Hepatocyte (in vitro differentiated cells): ENCODE measurements around the gene ICAM4. TPM values are rescaled to one million over a fixed set of nuclear protein-coding genes. Genes with fewer than 3 reads are reported as not detected.
A peak's percentile ranks its signal among the peaks of the same experiment; 100 is the strongest.

Source experiments
- DNase-seq: peaks from one replicate; pipeline ENCODE4 v3.0.0-alpha.2; 2016; ENCODE audit warnings: low spot score
- H2AFZ ChIP-seq: fragments of 200-600 bp; sonication (generic); 2 replicates; pipeline ENCODE4 v1.6.0; 2016; ENCODE audit warnings: antibody characterized with exemption, mild to moderate bottlenecking
- H3K27ac ChIP-seq: fragments of 200-600 bp; sonication (generic); 2 replicates; pipeline ENCODE4 v1.5.1; 2016; ENCODE audit warnings: mild to moderate bottlenecking
- H3K27me3 ChIP-seq: fragments of 200-600 bp; sonication (generic); 2 replicates; pipeline ENCODE4 v1.6.1; 2016
- H3K36me3 ChIP-seq: fragments of 200-600 bp; sonication (generic); replicated peaks from 2 replicates; pipeline ENCODE4 v1.5.1; 2016; ENCODE audit warnings: low read depth; ENCODE audit not compliant: insufficient read depth
- H3K4me1 ChIP-seq: fragments of 200-600 bp; sonication (generic); 2 replicates; pipeline ENCODE4 v1.5.1; 2016; ENCODE audit warnings: mild to moderate bottlenecking, moderate library complexity; ENCODE audit not compliant: insufficient read depth
- H3K4me2 ChIP-seq: fragments of 200-600 bp; sonication (generic); 2 replicates; pipeline ENCODE4 v1.6.0; 2016
- H3K4me3 ChIP-seq: fragments of 200-600 bp; sonication (generic); 2 replicates; pipeline ENCODE4 v1.5.1; 2016; ENCODE audit warnings: mild to moderate bottlenecking
- H3K79me2 ChIP-seq: fragments of 200-600 bp; sonication (generic); 2 replicates; pipeline ENCODE4 v1.6.0; 2017; ENCODE audit warnings: mild to moderate bottlenecking
- H3K9me2 ChIP-seq: fragments of 200-600 bp; sonication (generic); replicated peaks from 2 replicates; pipeline ENCODE4 v1.6.0; 2017; ENCODE audit warnings: mild to moderate bottlenecking; ENCODE audit not compliant: insufficient read depth
- H3K9me3 ChIP-seq: fragments of 200-600 bp; sonication (generic); 2 replicates; pipeline ENCODE4 v1.5.1; 2016; ENCODE audit warnings: low read depth, mild to moderate bottlenecking
- H4K20me1 ChIP-seq: fragments of 200-600 bp; sonication (generic); 2 replicates; pipeline ENCODE4 v1.6.0; 2016; ENCODE audit warnings: mild to moderate bottlenecking; ENCODE audit not compliant: insufficient read depth, poor library complexity, severe bottlenecking
- EZH2 ChIP-seq: fragments of 200-600 bp; sonication (generic); IDR thresholded peaks from 2 replicates; pipeline ENCODE4 v1.6.1; 2016; ENCODE audit warnings: antibody characterized with exemption, mild to moderate bottlenecking, borderline replicate concordance
- EZH2phosphoT487 ChIP-seq: fragments of 200-600 bp; sonication (generic); IDR thresholded peaks from one replicate; pipeline ENCODE4 v1.6.1; 2018; ENCODE audit warnings: antibody characterized with exemption, mild to moderate bottlenecking, low read depth, moderate library complexity; ENCODE audit not compliant: unreplicated experiment, severe bottlenecking
- WGBS: methylation state at CpG from one replicate; pipeline ENCODE4 v1.1.6; 2016; ENCODE audit warnings: low lambda C conversion rate; ENCODE audit errors: missing lambda C conversion rate; 5-methylcytosine and 5-hydroxymethylcytosine counted together
- polyA plus RNA-seq: library from polyadenylated mRNA; unstranded; fragments of >200 nt; fragmentation: Nextera tagmentation; extraction: Ambion mirVana; gene quantifications from 2 replicates; pipeline ENCODE4 v1.2.1, GENCODE V29; 2016
- total RNA-seq: library from RNA; depleted of rRNA; stranded (reverse); fragments of >200 nt; gene quantifications from 2 replicates; pipeline ENCODE4 v1.2.3, GENCODE V29; 2014
- TF ChIP-seq, protein P1 (sequence below): fragments of 200-600 bp; sonication (generic); IDR thresholded peaks from 2 replicates; pipeline ENCODE4 v1.5.1; 2016; ENCODE audit warnings: antibody characterized with exemption, mild to moderate bottlenecking; ENCODE audit not compliant: poor library complexity

Gene ICAM4
- total and polyA plus RNA-seq, 2 experiments from 2014 or later: 1.6 to 4.5 TPM

DNA sequence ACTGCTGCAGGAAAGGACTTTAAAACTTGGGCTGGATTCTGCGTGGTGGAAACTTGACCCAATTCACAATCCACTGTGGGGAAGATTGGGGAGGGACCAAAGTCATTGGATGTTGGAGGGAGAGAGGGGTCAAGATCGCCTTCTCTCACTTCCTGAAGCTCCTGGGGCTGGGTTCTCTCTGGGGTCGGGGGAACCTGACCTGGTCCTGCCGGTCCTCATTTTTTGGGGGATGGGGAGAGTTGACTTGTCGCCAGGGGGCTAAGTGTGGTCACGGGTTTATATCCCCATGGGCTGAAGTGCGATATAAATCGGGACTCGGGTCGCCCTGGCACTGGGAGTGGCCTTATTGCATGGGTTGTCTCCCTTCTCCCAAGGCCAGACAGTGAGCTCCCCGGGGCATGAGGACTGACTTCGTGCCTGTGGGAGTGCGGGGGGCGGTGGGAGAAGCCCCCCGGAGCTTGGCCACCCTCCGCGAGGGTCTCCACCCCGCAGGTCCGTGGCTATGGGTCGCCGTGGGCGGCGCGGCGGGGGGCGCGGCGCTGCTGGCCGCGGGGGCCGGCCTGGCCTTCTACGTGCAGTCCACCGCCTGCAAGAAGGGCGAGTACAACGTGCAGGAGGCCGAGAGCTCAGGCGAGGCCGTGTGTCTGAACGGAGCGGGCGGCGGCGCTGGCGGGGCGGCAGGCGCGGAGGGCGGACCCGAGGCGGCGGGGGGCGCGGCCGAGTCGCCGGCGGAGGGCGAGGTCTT is 9.3 kb downstream of the ICAM4 start:
- Histone ChIP-seq H4K20me1 (no peaks in the 10 kb centered on the region), H2AFZ (no peak overlapping the region), H3K27me3 (peaks cover 59% of the 10 kb centered on the region), H3K4me3 (no peak overlapping the region), H3K9me2 (no peaks in the 10 kb centered on the region), H3K9me3 (no peaks in the 10 kb centered on the region), H3K79me2 (no peaks in the 10 kb centered on the region), H3K27ac (no peak overlapping the region), H3K4me1 (peaks cover 18% of the 10 kb centered on the region), H3K4me2 (peak overlapping the region; percentile 73), H3K36me3 (no peaks in the 10 kb centered on the region)
- no peak for TF ChIP-seq EZH2phosphoT487
- peak; percentile 77 for TF ChIP-seq EZH2
- no peak for DNase-seq
- WGBS: 5% methylated on average over 43 of the region's 58 CpGs

DNA sequence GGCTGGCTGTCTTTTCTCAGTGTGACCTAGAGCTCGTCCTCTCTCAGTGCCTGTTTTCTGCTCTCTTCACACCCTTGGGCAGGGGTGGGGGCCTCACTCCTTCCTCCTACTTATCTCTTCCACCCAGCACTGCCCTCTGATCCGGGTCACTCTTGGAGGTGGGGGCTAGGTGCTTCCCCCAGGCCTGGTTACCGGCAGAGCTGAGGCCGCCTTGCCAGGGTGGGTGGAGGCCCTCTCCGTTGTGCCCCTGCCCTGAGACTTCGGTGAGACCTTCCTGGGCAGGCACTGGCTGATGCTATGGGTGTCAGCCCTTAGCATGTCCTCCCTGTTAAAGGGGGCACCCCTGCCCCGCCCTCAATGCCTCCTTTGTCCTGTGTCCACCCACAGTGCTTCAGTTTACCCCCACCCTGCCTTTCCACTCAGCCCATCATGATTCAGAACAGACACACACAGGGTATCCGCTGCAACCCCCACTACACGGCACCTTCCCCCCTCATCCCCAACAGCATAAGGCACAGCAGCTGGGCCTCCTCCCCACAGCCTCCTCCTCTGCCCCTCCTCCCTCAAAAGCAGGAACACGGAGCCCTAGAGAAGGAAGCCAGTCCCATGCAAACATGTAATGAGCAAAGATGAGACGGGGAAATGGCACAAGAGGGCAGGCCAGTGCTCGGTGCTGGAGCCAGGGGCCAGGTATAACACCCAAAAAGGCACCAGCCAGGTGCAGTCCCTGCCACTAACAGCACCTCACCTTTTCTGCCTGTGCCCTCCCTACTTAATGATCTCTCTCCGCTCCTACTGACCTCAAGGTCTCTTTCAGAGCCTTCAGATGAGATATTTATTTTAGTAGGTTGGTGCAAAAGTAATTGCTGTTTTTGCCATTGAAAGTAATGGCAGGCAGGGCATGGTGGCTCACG is 13.0 kb downstream of the ICAM4 start:
- H3K27me3 ChIP-seq: peaks cover 21% of the 10 kb centered on the region
- no peaks in the 10 kb centered on the region for H3K79me2 ChIP-seq
- no peaks in the 10 kb centered on the region for H3K9me2 ChIP-seq
- no peak overlapping the region for H3K27ac ChIP-seq
- DNase-seq: no peak
- TF ChIP-seq EZH2 (no peak), EZH2phosphoT487 (no peak)
- TF ChIP-seq, protein P1, sequence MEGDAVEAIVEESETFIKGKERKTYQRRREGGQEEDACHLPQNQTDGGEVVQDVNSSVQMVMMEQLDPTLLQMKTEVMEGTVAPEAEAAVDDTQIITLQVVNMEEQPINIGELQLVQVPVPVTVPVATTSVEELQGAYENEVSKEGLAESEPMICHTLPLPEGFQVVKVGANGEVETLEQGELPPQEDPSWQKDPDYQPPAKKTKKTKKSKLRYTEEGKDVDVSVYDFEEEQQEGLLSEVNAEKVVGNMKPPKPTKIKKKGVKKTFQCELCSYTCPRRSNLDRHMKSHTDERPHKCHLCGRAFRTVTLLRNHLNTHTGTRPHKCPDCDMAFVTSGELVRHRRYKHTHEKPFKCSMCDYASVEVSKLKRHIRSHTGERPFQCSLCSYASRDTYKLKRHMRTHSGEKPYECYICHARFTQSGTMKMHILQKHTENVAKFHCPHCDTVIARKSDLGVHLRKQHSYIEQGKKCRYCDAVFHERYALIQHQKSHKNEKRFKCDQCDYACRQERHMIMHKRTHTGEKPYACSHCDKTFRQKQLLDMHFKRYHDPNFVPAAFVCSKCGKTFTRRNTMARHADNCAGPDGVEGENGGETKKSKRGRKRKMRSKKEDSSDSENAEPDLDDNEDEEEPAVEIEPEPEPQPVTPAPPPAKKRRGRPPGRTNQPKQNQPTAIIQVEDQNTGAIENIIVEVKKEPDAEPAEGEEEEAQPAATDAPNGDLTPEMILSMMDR: no peak
- no peaks in the 10 kb centered on the region for H3K9me3 ChIP-seq
- H4K20me1 ChIP-seq: no peaks in the 10 kb centered on the region
- H3K4me1 ChIP-seq: peaks cover 9% of the 10 kb centered on the region
- no peak overlapping the region for H2AFZ ChIP-seq
- no peak overlapping the region for H3K4me2 ChIP-seq
- no peak overlapping the region for H3K4me3 ChIP-seq
- WGBS: 70% methylated on average over 14 of the region's 14 CpGs
- H3K36me3 ChIP-seq: no peaks in the 10 kb centered on the region

DNA sequence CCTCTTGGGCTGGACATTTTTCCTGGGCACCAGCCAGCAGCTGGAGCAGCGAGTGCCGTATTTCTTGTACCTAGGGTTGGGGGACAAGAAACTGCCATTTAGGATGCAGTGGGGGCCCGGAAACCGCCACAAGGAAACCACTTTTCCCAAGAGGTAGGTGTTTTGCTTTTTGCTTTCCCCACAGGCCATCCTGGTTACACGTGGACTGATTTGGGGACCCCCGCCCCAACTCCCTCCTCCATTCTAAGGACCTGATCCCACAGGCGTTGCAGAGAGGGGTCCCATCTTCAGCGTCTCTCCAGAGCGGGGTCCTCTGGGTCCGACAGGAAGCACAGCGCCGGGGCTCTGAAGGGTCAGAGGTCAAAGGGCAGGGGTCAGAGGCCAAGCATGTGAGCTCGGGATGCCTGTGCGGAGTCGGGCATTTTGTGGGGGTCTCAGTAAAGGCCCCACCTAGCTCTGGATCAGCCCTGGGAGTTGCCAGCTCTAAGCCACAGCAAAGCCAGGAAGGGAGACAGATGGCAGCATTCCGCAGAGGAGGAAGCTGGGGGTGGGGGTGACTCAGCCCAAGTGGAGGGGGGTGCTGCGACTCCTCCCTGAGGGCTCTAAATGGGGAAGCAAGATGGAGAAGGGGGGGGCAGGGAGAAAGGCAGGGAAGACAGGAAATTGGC is 18.5 kb downstream of the ICAM4 start:
- Histone ChIP-seq H3K4me1 (no peaks in the 10 kb centered on the region), H3K4me2 (no peak overlapping the region), H3K27me3 (no peaks in the 10 kb centered on the region), H4K20me1 (no peaks in the 10 kb centered on the region), H3K9me2 (no peaks in the 10 kb centered on the region), H3K27ac (no peak overlapping the region), H3K79me2 (no peaks in the 10 kb centered on the region), H3K9me3 (no peaks in the 10 kb centered on the region), H3K4me3 (no peak overlapping the region), H3K36me3 (no peaks in the 10 kb centered on the region), H2AFZ (no peak overlapping the region)
- TF ChIP-seq EZH2: no peak
- TF ChIP-seq EZH2phosphoT487: no peak
- TF ChIP-seq, protein P1: no peak
- no peak for DNase-seq
- 94% methylated on average over 17 of the region's 17 CpGs for WGBS
